Dermis microvascular lymphatic vessel endothelial cell (primary cell): ENCODE results near the gene KLF15. TPM values are rescaled to one million over a fixed set of nuclear protein-coding genes. Genes with fewer than 3 reads are reported as not detected.

Experiments used
- DNase-seq, 2 donors: peaks; one replicate each; pipeline versions ENCODE4 v3.0.0 to v3.0.0-alpha.2; 2010; ENCODE audit warnings: low read depth in 2 of 2
- total RNA-seq: library from RNA; depleted of rRNA; stranded (reverse); fragments of >200 nt; gene quantifications from 2 replicates; pipeline ENCODE4 v1.2.1, GENCODE V29; 2014

KLF15 gene
- total RNA-seq, 1 donor from 2014 or later, result 1.7 TPM

GRCh38 chr3:126361211-126361610 lies 4.0 kb upstream of the KLF15 start:
- DNase-seq, result no peak

DNA sequence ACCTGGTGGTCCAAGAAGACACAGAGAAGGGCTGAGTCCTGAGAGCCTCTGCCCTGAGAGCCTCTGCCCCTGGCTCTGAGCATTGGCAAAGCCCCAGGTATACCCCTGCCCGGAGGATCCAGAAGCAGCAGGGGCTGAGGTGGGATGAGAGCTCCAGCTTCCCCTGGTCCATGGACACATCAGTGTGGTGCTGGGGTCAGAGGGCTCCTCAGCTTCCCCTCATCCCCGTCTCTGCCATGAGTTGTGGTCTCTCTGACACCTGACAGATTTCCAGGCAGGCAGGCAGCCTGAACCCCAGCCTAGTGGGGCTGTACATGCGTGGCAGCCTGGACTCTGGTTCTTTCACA lies 3.5 kb upstream of the KLF15 start:
- DNase-seq, result no peak

GRCh38 chr3:126360046-126360713 lies 3.0 kb upstream of the KLF15 start:
- DNase-seq, result no peak

- DNase-seq, result no peak
Observed at GRCh38 chr3:126358816-126359181, 1.6 kb upstream of the KLF15 start.

- peak in 1 of 2 donors; percentile 9 for DNase-seq
Observed at GRCh38 chr3:126358038-126358815, 1.0 kb upstream of the KLF15 start.

DNA sequence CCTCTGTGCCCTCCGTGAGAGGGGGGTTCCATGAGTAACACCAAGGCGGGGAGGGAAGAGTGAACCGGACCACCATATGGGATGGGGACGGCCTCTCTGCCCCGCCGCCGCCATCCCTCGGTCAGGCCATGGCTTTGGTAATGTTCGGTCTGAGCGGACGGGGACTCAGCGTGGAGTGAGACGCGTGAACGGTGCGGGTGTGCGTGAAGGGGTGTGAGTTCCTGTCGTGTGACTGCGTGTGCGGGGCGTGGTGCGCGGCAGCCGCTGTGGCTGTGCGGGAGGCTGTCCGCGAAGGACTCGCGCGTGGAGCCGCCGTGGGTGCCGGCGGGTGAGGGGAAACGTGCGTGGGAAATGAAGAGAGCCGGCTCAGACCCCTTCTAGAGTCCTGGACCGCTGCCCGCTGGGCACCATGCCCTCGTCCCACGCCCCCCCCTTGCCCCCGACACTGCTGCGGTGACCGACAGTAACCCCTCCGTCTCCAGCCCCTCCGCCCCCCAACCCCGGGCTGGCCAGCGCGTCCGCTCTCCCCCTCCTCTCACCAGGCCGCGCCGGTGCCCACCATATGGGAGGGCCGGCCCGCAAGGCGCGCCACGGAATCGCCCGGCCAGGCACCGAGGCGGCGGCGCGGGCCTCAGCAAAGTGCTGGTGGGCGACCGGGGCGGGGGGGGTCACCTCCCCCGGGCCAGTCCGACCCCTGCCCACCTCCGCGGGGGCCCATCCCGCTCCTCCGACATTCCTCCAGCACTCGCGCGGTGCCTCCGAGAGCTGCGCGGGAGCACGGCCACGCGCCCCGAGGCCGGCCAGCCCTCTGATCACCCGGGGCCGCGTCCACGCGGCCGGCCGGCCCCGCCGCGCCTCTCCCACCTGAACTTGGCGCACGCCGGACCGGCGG lies 589 bp downstream of the KLF15 start:
- DNase-seq, result peak; percentile 6 to 37

GRCh38 chr3:126355777-126356372 lies 1.3 kb downstream of the KLF15 start:
- DNase-seq, result peak; percentile 93 to 94

GRCh38 chr3:126355251-126355650 lies 2.0 kb downstream of the KLF15 start:
- DNase-seq, result no peak

GRCh38 chr3:126354776-126355175 lies 2.4 kb downstream of the KLF15 start:
- no peak for DNase-seq

GRCh38 chr3:126353694-126354321 lies 3.4 kb downstream of the KLF15 start:
- no peak for DNase-seq

DNA sequence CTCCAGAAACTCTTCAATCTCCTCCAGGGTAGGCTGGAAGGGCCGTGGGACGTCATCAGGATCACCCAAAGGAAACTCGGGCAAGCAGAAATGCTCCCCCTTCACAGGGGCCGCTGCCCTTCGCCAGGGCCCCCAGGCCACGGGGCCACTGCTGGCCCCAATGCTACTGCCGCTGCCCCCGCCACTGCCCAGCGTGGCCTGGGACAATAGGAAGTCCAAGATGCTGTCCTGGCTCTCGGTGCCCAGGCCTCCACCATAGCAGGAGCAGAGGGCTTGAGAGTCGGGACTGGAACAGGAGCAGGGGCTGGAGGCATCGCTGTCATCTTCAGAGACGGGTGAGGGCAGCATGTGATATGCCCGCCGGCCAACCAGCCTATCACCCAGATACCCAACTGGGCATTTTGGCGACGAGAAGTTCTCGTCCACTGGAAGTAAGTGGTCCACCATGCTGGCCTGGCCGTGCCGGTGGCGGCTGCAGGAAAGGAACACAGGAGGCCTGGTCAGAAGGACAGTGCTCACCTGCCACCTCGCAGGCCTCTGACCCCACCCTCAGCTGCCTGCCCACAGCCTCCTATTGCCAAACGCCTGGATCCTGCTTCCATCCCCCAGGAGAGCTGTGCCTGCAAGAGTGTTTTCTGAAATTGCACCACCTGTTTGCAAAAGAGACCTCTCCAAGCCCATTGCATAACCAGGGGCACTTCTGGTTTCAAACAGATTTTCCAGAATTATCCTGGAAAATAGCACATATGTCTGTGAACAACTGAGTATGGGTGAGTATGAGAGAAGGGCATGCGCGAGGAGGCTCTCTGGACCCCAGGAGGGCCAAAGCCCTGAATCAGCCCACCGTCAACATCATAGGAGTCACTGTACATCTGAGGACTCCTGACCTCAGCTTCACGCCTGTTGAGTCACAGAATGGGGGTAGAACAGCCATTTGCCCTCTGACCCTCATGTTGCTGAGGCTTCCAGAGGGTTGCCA lies 4.4 kb downstream of the KLF15 start:
- DNase-seq, result no peak

- no peak for DNase-seq
Observed at GRCh38 chr3:126351771-126352475, 5.3 kb downstream of the KLF15 start.

DNA sequence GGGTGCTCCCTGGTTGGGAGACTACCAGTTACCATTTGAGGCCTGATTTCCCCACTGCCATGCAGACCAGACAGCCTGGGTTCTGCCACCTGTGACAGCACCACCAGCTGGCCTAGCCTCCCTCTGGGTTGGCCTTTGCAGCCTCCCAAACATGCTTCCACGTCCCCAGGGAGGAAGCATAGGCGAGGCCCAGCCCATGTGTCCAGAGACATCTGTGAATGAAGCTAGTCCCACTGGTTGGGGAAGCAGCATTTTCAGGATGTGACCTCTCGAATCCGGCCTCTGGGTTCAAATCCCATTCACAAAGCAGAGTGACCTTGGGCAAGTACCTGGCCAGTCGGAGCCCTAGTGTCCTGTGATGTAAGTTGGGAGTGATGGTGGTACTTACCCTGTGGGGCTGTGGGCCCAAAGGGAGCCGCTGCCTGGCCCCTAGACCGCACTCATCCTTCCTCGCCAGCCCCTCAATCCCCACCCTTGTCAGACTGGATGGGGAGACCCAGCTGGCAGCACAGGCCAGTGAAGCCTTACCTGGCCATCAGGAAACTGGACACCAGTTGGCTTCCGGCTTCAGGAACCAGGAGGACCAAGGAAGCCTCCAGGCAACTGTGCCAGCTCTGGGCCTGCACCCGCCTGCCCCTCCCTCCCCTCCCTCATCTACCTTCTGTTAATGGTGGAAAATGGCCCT lies 6.0 kb downstream of the KLF15 start:
- DNase-seq, result no peak

DNA sequence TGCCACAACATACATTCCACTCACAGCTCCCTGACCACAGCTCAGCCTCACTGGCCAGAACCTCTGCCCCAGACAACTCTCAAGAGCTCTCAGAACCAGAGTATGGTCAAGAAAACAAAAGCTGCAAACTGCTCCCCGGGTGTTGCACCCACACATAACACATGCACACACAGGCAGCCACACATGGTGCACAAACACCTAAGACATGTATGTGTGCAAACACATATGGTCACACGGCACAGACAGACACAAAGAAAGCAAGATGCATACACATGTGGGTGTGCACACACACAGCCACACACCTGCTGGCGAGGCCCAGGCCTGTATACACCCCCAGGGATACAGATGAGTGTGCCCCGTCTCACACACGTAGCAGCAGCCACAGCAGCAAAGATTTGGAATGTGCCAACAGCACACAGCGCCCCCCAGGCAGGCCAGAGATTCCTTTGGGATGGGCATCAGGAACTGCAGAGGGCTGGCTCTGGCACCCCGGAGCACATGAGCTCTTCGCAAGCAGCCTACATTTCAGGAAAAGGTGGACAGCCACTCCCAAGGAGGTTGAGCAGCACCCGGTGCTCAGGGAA lies 6.6 kb downstream of the KLF15 start:
- DNase-seq, result no peak

DNA sequence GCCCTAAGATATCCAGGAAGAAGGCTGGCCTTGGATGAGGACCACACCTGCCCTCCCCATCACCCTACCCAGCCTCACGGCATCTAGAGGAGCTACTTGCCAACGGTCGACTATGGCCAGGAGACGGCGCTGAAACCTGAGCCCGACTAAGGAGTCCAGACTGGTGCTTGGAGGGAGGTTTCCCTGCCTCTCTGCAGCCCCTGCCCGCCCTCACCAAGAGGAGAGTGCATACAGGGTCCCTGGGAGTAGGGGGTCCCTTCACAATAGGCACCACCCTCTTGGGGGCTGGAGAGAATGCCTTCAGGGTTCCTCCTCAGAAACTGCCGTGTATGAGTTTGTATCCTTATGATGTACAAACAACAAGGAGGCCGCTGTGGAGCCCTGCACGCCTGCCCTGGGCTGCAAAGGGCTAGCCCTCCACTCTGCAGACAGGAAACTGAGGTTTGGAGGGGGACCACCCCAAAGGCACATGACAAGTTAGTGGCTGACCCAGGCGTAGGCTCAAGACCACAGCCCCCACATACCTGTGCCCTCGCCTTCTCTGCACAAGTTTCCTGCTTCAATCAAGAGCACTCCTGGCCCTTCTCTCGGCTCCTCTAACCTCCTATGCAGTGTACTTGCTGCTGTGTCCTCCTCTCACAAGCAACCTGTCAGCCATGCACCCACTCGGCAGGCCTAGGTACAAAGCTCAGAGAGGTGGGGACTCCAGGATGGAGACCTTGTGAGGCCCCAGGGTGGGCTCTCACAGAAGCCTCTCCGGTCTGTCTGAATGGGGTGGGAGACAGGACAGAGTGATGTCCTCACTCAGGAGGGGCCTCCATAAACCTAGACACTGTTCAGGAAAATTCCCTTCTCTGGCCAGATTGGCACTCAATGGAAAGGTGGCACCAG lies 7.4 kb downstream of the KLF15 start:
- DNase-seq, result no peak

GRCh38 chr3:126349071-126349470 lies 8.1 kb downstream of the KLF15 start:
- DNase-seq, result no peak

DNA sequence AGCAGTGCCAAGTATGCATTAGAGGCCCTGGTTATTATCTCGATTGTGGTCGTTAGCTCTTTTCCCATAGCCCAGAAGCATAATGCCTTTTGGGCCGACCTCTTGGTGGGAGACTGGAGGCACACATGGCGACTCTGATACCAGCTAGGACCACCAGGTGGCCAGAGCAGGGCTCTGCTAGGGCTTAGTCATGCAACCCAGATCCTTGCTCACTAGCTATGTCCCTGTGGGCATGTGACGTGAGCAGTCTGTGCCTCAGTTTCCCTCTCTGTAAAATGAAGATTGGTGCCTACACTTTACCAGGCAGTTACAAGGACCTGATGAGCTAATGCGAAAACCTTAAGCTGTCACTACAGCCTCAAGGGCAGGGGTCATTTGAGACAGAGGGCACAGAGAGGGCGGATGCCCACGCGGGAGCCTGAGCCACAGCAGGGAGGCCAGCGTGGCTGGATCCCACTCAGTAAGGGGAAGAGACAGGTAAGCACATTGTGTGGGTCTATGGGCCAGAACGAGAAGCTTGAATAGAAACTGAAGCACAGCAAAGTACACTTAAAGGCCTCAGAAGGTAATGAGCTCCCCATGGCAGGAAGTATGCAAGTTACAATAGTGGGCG lies 8.8 kb downstream of the KLF15 start:
- peak; percentile 2 to 18 for DNase-seq
